ENCODE results near the gene C1orf185.
A peak's percentile ranks its signal among the peaks of the same experiment; 100 is the strongest.

Gene C1orf185

GRCh38 chr1:51101976-51102375, at the start of gene C1orf185:
C1orf185 (plus strand) TSS chr1:51102228; CDS start chr1:51102234, 6 bp downstream.
- ATAC-seq (no peak), DNase-seq (ENCODE audit: low spot score in 2 of 2) (no peak)
- Mint-ChIP-seq H3K27ac (no peak within 1 kb of the TSS), H3K4me1 (no peaks in the 10 kb centered on the region), H3K36me3 (no peaks in the 10 kb centered on the region), H3K9me3 (no peaks in the 10 kb centered on the region), H3K4me3 (no peak within 1 kb of the TSS)

- no peak overlapping the region for H3K4me3 Mint-ChIP-seq
- no peak overlapping the region for H3K27ac Mint-ChIP-seq
- no peaks in the 10 kb centered on the region for H3K36me3 Mint-ChIP-seq
Measured at GRCh38 chr1:51058858-51059257, 43.2 kb upstream of the C1orf185 start.

GRCh38 chr1:51061231-51061918, 40.7 kb upstream of the C1orf185 start:
- no peaks in the 10 kb centered on the region for H3K4me1 Mint-ChIP-seq
- no peak for ATAC-seq

More at GRCh38 chr1:51058858-51059257, 43.2 kb upstream of the C1orf185 start:
- peak; percentile 58 for ATAC-seq
- Mint-ChIP-seq H3K4me1 (no peaks in the 10 kb centered on the region), H3K9me3 (peaks cover 6% of the 10 kb centered on the region)
- no peak for DNase-seq (ENCODE audit: low spot score in 2 of 2)

GRCh38 chr1:51063121-51063520, 38.9 kb upstream of the C1orf185 start:
- no peak overlapping the region for H3K27ac Mint-ChIP-seq
- no peaks in the 10 kb centered on the region for H3K9me3 Mint-ChIP-seq
- DNase-seq (ENCODE audit: low spot score in 2 of 2) (no peak), ATAC-seq (no peak)
- H3K4me3 Mint-ChIP-seq = no peak overlapping the region
- H3K4me1 Mint-ChIP-seq = no peaks in the 10 kb centered on the region
- H3K36me3 Mint-ChIP-seq = no peaks in the 10 kb centered on the region

More at GRCh38 chr1:51061231-51061918, 40.7 kb upstream of the C1orf185 start:
- Mint-ChIP-seq H3K27ac (no peak overlapping the region), H3K36me3 (no peaks in the 10 kb centered on the region), H3K4me3 (no peak overlapping the region), H3K9me3 (peaks cover 6% of the 10 kb centered on the region)
- DNase-seq (ENCODE audit: low spot score in 2 of 2) = no peak

- Mint-ChIP-seq H3K9me3 (no peaks in the 10 kb centered on the region), H3K36me3 (no peaks in the 10 kb centered on the region), H3K4me1 (no peaks in the 10 kb centered on the region), H3K4me3 (no peak overlapping the region), H3K27ac (no peak overlapping the region)
- DNase-seq (ENCODE audit: low spot score in 2 of 2) (no peak), ATAC-seq (no peak)
Measured at GRCh38 chr1:51070011-51070410, 32.0 kb upstream of the C1orf185 start.

GRCh38 chr1:51070640-51071039, 31.4 kb upstream of the C1orf185 start:
- ATAC-seq (no peak), DNase-seq (ENCODE audit: low spot score in 2 of 2) (no peak)
- H3K4me3 Mint-ChIP-seq = no peak overlapping the region

GRCh38 chr1:51071291-51072042, 30.6 kb upstream of the C1orf185 start:
- H3K9me3 Mint-ChIP-seq = no peaks in the 10 kb centered on the region
- DNase-seq (ENCODE audit: low spot score in 2 of 2) (no peak), ATAC-seq (no peak)
- no peaks in the 10 kb centered on the region for H3K36me3 Mint-ChIP-seq
- H3K4me3 Mint-ChIP-seq = no peak overlapping the region
- no peak overlapping the region for H3K27ac Mint-ChIP-seq
- no peaks in the 10 kb centered on the region for H3K4me1 Mint-ChIP-seq

More at GRCh38 chr1:51070640-51071039, 31.4 kb upstream of the C1orf185 start:
- Mint-ChIP-seq H3K9me3 (no peaks in the 10 kb centered on the region), H3K36me3 (no peaks in the 10 kb centered on the region), H3K4me1 (no peaks in the 10 kb centered on the region), H3K27ac (no peak overlapping the region)

GRCh38 chr1:51072043-51072439, 30.0 kb upstream of the C1orf185 start:
- Mint-ChIP-seq H3K9me3 (no peaks in the 10 kb centered on the region), H3K4me1 (no peaks in the 10 kb centered on the region), H3K27ac (no peak overlapping the region), H3K4me3 (no peak overlapping the region), H3K36me3 (no peaks in the 10 kb centered on the region)
- DNase-seq (ENCODE audit: low spot score in 2 of 2) (no peak), ATAC-seq (no peak)

- no peaks in the 10 kb centered on the region for H3K36me3 Mint-ChIP-seq
- ATAC-seq (no peak), DNase-seq (ENCODE audit: low spot score in 2 of 2) (no peak)
- H3K9me3 Mint-ChIP-seq = no peaks in the 10 kb centered on the region
- no peak overlapping the region for H3K4me3 Mint-ChIP-seq
- no peaks in the 10 kb centered on the region for H3K4me1 Mint-ChIP-seq
- H3K27ac Mint-ChIP-seq = no peak overlapping the region
Measured at GRCh38 chr1:51072651-51073050, 29.4 kb upstream of the C1orf185 start.

- Mint-ChIP-seq H3K27ac (no peak overlapping the region), H3K36me3 (no peaks in the 10 kb centered on the region)
Measured at GRCh38 chr1:51073456-51073855, 28.6 kb upstream of the C1orf185 start.

GRCh38 chr1:51086496-51087271, 15.3 kb upstream of the C1orf185 start:
- Mint-ChIP-seq H3K4me1 (no peaks in the 10 kb centered on the region), H3K4me3 (no peak overlapping the region), H3K36me3 (no peaks in the 10 kb centered on the region), H3K27ac (no peak overlapping the region), H3K9me3 (peaks cover 3% of the 10 kb centered on the region)
- ATAC-seq = peak; percentile 21
- DNase-seq (ENCODE audit: low spot score in 2 of 2) = no peak

More at GRCh38 chr1:51073456-51073855, 28.6 kb upstream of the C1orf185 start:
- DNase-seq (ENCODE audit: low spot score in 2 of 2) = no peak
- Mint-ChIP-seq H3K4me1 (no peaks in the 10 kb centered on the region), H3K4me3 (no peak overlapping the region), H3K9me3 (no peaks in the 10 kb centered on the region)
- no peak for ATAC-seq

GRCh38 chr1:51088474-51088873, 13.6 kb upstream of the C1orf185 start:
- H3K27ac Mint-ChIP-seq = no peak overlapping the region
- no peak for ATAC-seq
- no peaks in the 10 kb centered on the region for H3K4me1 Mint-ChIP-seq
- no peak for DNase-seq (ENCODE audit: low spot score in 2 of 2)
- H3K36me3 Mint-ChIP-seq = no peaks in the 10 kb centered on the region
- no peak overlapping the region for H3K4me3 Mint-ChIP-seq
- H3K9me3 Mint-ChIP-seq = peaks cover 3% of the 10 kb centered on the region

- Mint-ChIP-seq H3K4me3 (no peak overlapping the region), H3K27ac (no peak overlapping the region), H3K4me1 (no peaks in the 10 kb centered on the region), H3K9me3 (peaks cover 9% of the 10 kb centered on the region), H3K36me3 (no peaks in the 10 kb centered on the region)
- ATAC-seq (no peak), DNase-seq (ENCODE audit: low spot score in 2 of 2) (no peak)
Measured at GRCh38 chr1:51093581-51093980, 8.4 kb upstream of the C1orf185 start.

- DNase-seq (ENCODE audit: low spot score in 2 of 2) (no peak), ATAC-seq (no peak)
- H3K4me3 Mint-ChIP-seq = no peak overlapping the region
- H3K27ac Mint-ChIP-seq = no peak overlapping the region
- peaks cover 7% of the 10 kb centered on the region for H3K9me3 Mint-ChIP-seq
- no peaks in the 10 kb centered on the region for H3K4me1 Mint-ChIP-seq
- H3K36me3 Mint-ChIP-seq = no peaks in the 10 kb centered on the region
Measured at GRCh38 chr1:51097171-51097570, 4.9 kb upstream of the C1orf185 start.

- H3K4me1 Mint-ChIP-seq = no peaks in the 10 kb centered on the region
- DNase-seq (ENCODE audit: low spot score in 2 of 2) (no peak), ATAC-seq (peak; percentile 49)
- no peak overlapping the region for H3K4me3 Mint-ChIP-seq
- no peak overlapping the region for H3K27ac Mint-ChIP-seq
- H3K9me3 Mint-ChIP-seq = peaks cover 7% of the 10 kb centered on the region
- no peaks in the 10 kb centered on the region for H3K36me3 Mint-ChIP-seq
Measured at GRCh38 chr1:51100264-51100880, 1.7 kb upstream of the C1orf185 start.
